Measurements from ENCODE around the gene RAD51B. TPM values are rescaled to one million over a fixed set of nuclear protein-coding genes. Genes with fewer than 3 reads are reported as not detected.

Gene RAD51B
- total RNA-seq, 1 experiment from 2014 or later, result 23.3 TPM

DNA sequence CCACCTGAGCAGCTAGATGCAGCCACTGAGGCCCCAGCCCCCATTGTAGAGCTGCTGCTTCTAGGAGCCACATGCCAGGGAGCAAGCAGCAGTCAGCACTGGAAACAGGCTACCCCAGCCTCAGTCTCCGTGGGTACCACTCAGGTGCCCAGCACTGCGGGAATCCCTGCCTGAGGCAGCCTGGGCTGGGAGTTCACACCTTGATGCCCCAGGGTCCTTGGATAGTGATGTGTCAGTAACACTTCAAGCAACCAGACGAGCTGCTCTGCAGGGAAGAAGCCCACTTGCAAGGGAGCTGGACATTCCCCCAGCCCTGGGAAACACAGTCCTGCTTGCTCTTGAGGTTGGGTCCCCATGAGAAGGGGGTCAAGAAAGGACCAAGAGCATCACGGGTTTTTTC, 882.6 kb downstream of the RAD51B start:
- CTCF ChIA-PET, result interaction anchor here (0.6 kb wide), 1 partner anchor 366 kb away, joined by 3 read pairs; no protein-coding TSS in a partner anchor
- H3K9me3 ChIP-seq (ENCODE audit: low read depth, low read length, poor library complexity, severe bottlenecking), result no peaks in the 10 kb centered on the region
- POLR2A ChIA-PET (ENCODE audit: low non-redundant PET), result interaction anchor here (0.6 kb wide), 1 partner anchor 19 kb away, joined by 8 read pairs; no protein-coding TSS in a partner anchor
- H3K4me3 ChIP-seq (ENCODE audit: low read depth, low read length, poor library complexity, severe bottlenecking), result no peak overlapping the region
- H3K27ac ChIP-seq (ENCODE audit: low read depth, low read length, poor library complexity, severe bottlenecking), result no peak overlapping the region
- TF ChIP-seq CTCF (conservative IDR thresholded peaks at IDR 0.05; ENCODE audit: low read depth, low read length), result no peak
- no peak for TF ChIP-seq EZH2 (IDR thresholded peaks at IDR 0.05; ENCODE audit: borderline replicate concordance, low read depth, low read length, poor library complexity, severe bottlenecking)
- H3K4me1 ChIP-seq (ENCODE audit: insufficient read depth, low read length, poor library complexity, severe bottlenecking), result no peaks in the 10 kb centered on the region
- DNase-seq (ENCODE audit: low spot score), result no peak
- H3K36me3 ChIP-seq (ENCODE audit: insufficient read depth, low read length, poor library complexity, severe bottlenecking), result no peaks in the 10 kb centered on the region
- H3K27me3 ChIP-seq (replicated peaks; ENCODE audit: insufficient read depth, low read depth, low read length, poor library complexity), result no peaks in the 10 kb centered on the region
- intact Hi-C loops (cut with micrococcal nuclease; ENCODE audit: unreplicated experiment), result no loop called here
- BruUV-seq (replicated peaks), result no TSS peak

GRCh38 chr14:68702578-68702977, 883.0 kb downstream of the RAD51B start:
- ChIA-PET POLR2A (ENCODE audit: low non-redundant PET) (interaction anchor here (0.6 kb wide), 1 partner anchor 20 kb away, joined by 8 read pairs; no protein-coding TSS in a partner anchor), CTCF (no interaction called here)
- Histone ChIP-seq H3K36me3 (ENCODE audit: insufficient read depth, low read length, poor library complexity, severe bottlenecking) (no peaks in the 10 kb centered on the region), H3K27ac (ENCODE audit: low read depth, low read length, poor library complexity, severe bottlenecking) (no peak overlapping the region), H3K9me3 (ENCODE audit: low read depth, low read length, poor library complexity, severe bottlenecking) (no peaks in the 10 kb centered on the region), H3K4me3 (ENCODE audit: low read depth, low read length, poor library complexity, severe bottlenecking) (no peak overlapping the region), H3K4me1 (ENCODE audit: insufficient read depth, low read length, poor library complexity, severe bottlenecking) (no peaks in the 10 kb centered on the region), H3K27me3 (replicated peaks; ENCODE audit: insufficient read depth, low read depth, low read length, poor library complexity) (no peaks in the 10 kb centered on the region)
- DNase-seq (ENCODE audit: low spot score), result no peak
- TF ChIP-seq EZH2 (IDR thresholded peaks at IDR 0.05; ENCODE audit: borderline replicate concordance, low read depth, low read length, poor library complexity, severe bottlenecking) (no peak), CTCF (conservative IDR thresholded peaks at IDR 0.05; ENCODE audit: low read depth, low read length) (no peak)
- intact Hi-C loops (cut with micrococcal nuclease; ENCODE audit: unreplicated experiment), result no loop called here
- BruUV-seq (replicated peaks), result no TSS peak

GRCh38 chr14:68703093-68703492, 883.5 kb downstream of the RAD51B start:
- H3K4me3 ChIP-seq (ENCODE audit: low read depth, low read length, poor library complexity, severe bottlenecking), result no peak overlapping the region
- no TSS peak for BruUV-seq (replicated peaks)
- H3K27ac ChIP-seq (ENCODE audit: low read depth, low read length, poor library complexity, severe bottlenecking), result no peak overlapping the region
- intact Hi-C loops (cut with micrococcal nuclease; ENCODE audit: unreplicated experiment), result no loop called here
- H3K9me3 ChIP-seq (ENCODE audit: low read depth, low read length, poor library complexity, severe bottlenecking), result no peaks in the 10 kb centered on the region
- no peaks in the 10 kb centered on the region for H3K4me1 ChIP-seq (ENCODE audit: insufficient read depth, low read length, poor library complexity, severe bottlenecking)
- no peaks in the 10 kb centered on the region for H3K36me3 ChIP-seq (ENCODE audit: insufficient read depth, low read length, poor library complexity, severe bottlenecking)
- H3K27me3 ChIP-seq (replicated peaks; ENCODE audit: insufficient read depth, low read depth, low read length, poor library complexity), result no peaks in the 10 kb centered on the region
- CTCF ChIA-PET, result no interaction called here
- no peak for TF ChIP-seq CTCF (conservative IDR thresholded peaks at IDR 0.05; ENCODE audit: low read depth, low read length)
- no peak for TF ChIP-seq EZH2 (IDR thresholded peaks at IDR 0.05; ENCODE audit: borderline replicate concordance, low read depth, low read length, poor library complexity, severe bottlenecking)
- no peak for DNase-seq (ENCODE audit: low spot score)
- POLR2A ChIA-PET (ENCODE audit: low non-redundant PET), result no interaction called here

Measured in A673 (cell line).